Epithelial cell of proximal tubule (primary cell): ENCODE data around the gene OTOGL. TPM values are rescaled to one million over a fixed set of nuclear protein-coding genes. Genes with fewer than 3 reads are reported as not detected.

Experiments used
- DNase-seq: peaks from one replicate; pipeline ENCODE4 v3.0.0-alpha.2; 2011; ENCODE audit warnings: low read depth
- H3K4me3 ChIP-seq: 2 replicates; pipeline ENCODE4 v1.5.1; 2011; ENCODE audit warnings: low read depth, mild to moderate bottlenecking, low read length
- CTCF ChIP-seq: conservative IDR thresholded peaks from 2 replicates; pipeline ENCODE4 v1.5.1; 2012; ENCODE audit warnings: low read depth, mild to moderate bottlenecking, low read length
- total RNA-seq: library from RNA; depleted of rRNA; stranded (reverse); fragments of >200 nt; gene quantifications from 2 replicates; pipeline ENCODE4 v1.2.3, GENCODE V29; 2015

OTOGL gene
- total RNA-seq, 1 donor from 2014 or later, result not detected

- no peak for TF ChIP-seq CTCF
- DNase-seq, result no peak
- no peak overlapping the region for H3K4me3 ChIP-seq
Measured at GRCh38 chr12:80200414-80200813, 101.1 kb downstream of the OTOGL start.

GRCh38 chr12:80201908-80202307 lies 102.6 kb downstream of the OTOGL start:
- H3K4me3 ChIP-seq, result no peak overlapping the region
- DNase-seq, result no peak
- TF ChIP-seq CTCF, result no peak

- no peak for TF ChIP-seq CTCF
- DNase-seq, result no peak
- no peak overlapping the region for H3K4me3 ChIP-seq
Measured at GRCh38 chr12:80205960-80206359, 106.6 kb downstream of the OTOGL start.

GRCh38 chr12:80208071-80208470 lies 108.7 kb downstream of the OTOGL start:
- TF ChIP-seq CTCF, result no peak
- DNase-seq, result no peak
- H3K4me3 ChIP-seq, result no peak overlapping the region

GRCh38 chr12:80211671-80212070 lies 112.3 kb downstream of the OTOGL start:
- TF ChIP-seq CTCF, result no peak
- DNase-seq, result no peak
- H3K4me3 ChIP-seq, result no peak overlapping the region

GRCh38 chr12:80212938-80213645 lies 113.8 kb downstream of the OTOGL start:
- H3K4me3 ChIP-seq, result no peak overlapping the region
- TF ChIP-seq CTCF, result no peak
- DNase-seq, result no peak

- no peak for TF ChIP-seq CTCF
- no peak for DNase-seq
- H3K4me3 ChIP-seq, result no peak overlapping the region
Measured at GRCh38 chr12:80213871-80214270, 114.5 kb downstream of the OTOGL start.
